Transverse colon (tissue), 4 donors: Measurements from ENCODE around the gene CDKN2B-AS1.

Experiments used
- CTCF ChIP-seq, 5 experiments: fragments of 200-600 bp in 3 of 5; fragments of 450-650 bp in 2 of 5; sonication (generic) in 3 of 5; IDR thresholded peaks; 1 replicate in 2 of 5; 2 replicates in 3 of 5; pipeline ENCODE4 v1.5.1; 2016 to 2017; ENCODE audit warnings: antibody characterized with exemption in 5 of 5, inconsistent platforms in 3 of 5, mild to moderate bottlenecking in 2 of 5, moderate library complexity in 1 of 5
- POLR2AphosphoS5 ChIP-seq, 3 donors: sonication (generic); formaldehyde crosslinking; IDR thresholded peaks; one replicate each; pipeline ENCODE4 v1.6.1; 2016; ENCODE audit warnings: antibody characterized with exemption in 3 of 3

DNA sequence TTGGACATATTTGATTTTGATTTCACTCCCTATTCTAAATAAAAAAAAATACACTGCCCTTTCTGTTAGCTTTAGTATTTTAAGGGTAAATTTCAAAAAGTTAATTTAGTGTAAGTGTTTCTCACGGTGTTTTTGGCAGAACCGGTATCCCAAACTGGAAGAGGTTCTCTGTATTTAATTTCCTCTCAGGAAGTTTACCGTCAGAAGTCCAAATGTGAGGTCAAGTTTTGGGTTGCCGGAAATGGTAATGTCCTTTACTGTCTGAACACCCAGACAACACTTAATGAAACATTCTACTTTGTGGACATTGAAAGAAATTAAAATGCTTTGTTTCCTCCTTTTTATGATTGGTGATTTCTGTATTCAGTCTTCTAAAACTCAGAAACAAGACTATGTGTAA is 163.2 kb downstream of the CDKN2B-AS1 start:
- TF ChIP-seq POLR2AphosphoS5 (IDR thresholded peaks at IDR 0.05) (no peak), CTCF (IDR thresholded peaks at IDR 0.05) (no peak)
